NCI-H1930 (cell line): Measurements from ENCODE around the gene AQP10.
"Not testable (repeated sequence)": the region's sequence is repeated elsewhere in the genome, so short reads cannot be mapped to it uniquely, and the experiment has no call there.

Experiments used
- DNase-seq, 2 experiments: peaks; one replicate each; lab custom pipeline; 2025; lab: John Stamatoyannopoulos, UW

Gene AQP10

DNA sequence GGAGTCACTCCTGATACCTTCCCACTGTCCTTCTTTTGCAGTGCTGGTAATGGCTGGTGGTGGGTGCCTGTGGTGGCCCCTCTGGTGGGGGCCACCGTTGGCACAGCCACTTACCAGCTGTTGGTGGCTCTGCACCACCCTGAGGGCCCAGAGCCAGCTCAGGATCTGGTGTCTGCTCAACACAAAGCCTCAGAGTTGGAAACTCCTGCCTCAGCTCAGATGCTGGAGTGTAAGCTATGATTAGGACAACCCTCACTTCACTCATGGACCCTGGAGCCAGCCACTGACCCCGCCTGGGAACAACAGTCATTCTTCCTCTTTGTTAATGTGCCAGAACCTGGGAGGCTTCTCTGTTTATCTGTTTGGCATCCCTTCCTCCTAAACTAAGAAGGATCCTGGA is 3.3 kb downstream of the AQP10 start:
- DNase-seq = no peak

DNA sequence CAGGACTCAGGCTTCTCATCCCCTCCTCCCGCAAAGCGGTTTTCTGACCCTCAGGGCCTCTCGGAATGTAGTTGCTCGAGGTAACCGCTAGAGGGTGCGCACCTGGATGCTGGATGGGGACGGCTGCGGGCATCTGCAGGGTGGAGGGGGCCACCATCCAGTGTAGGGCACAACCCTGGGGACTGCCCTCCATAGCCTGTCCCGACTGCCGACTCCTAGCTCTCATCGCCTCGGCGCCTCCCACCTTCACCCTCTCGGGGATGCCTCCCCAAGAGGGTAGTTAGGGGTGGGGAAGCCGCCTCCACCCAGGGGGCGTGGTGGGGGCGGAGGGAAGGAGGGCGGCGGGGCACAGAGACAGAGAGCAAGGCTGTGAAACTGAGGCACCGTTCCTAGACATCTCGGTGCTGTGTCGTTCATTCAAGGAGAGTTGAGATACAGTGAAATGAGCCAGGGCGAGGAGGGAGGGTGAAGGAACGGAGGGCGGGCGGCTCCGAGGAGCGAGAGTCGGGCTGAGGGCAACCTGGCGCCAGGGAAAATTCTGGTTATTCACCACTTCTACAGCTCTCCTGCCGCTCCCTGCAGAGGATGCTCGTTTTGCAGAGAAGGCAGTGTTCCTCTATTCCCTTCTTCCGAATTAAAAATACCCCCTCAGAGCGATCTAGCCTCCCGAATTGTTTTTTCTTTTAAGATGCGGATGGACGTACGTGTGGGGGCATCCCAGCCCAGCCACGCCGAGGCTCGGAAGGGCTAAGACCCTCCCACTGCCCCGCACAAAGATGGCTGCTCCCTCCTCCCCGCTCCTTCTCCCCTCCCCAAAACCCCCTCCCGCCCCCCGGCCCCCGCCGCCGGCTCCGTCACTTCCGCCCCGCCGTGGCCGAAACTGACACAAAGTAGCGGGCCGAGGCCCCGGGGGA is 4.0 kb downstream of the AQP10 start, which contains the start of gene ATP8B2:
ATP8B2 (plus strand) TSS at position 857 of the 914 bp plus-strand sequence. CDS start 2,617 bp downstream, outside the sequence.
- peak; percentile 82 for DNase-seq

GRCh38 chr1:154325583-154326545 is 5.0 kb downstream of the AQP10 start:
- DNase-seq = peak; percentile 47 to 65

- no peak for DNase-seq
Observed at GRCh38 chr1:154326546-154327465, 5.9 kb downstream of the AQP10 start.

DNA sequence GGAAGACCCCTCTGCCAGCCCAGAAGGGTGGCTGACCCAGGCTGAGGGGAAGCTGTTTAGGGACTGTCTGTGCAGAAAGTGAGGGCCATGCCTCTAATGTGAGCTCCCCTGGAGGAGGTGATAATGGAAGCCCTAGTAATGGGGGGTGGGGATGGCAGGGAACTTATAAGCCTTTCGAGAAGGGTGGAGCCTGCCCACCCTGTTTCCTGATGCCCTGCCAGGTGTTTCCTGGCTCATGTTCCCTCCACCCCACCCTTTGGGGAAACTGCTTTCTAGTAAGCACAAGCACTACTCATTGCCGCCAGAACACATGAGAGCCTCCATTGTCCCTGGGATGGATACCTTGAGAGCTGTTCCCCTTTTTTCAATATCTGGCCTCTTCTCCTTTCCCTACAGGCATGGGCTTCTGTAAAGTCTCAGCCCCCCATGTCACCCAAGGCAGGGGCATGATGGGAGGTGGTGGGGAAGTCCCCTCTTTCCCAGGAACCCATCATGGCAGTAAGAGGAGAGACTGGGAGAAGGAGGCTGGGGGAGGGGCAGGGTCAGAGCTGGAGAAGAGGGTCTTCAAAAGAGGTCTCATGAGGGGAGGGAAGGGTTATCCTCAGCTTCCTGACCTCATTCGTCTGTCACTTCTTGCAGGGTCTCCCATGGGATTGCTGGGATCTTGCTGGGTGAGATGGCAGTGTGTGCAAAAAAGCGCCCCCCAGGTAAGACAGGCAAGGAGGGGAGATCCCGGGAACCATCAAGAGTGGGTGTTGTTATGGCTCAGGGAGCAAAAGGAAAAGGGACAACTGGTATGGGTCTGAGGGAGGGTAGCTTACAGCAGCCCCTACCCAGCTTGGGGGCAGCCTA is 6.8 kb downstream of the AQP10 start:
- DNase-seq = no peak

- peak; percentile 46 to 47 for DNase-seq
Observed at GRCh38 chr1:154328318-154329151, 7.6 kb downstream of the AQP10 start.

DNA sequence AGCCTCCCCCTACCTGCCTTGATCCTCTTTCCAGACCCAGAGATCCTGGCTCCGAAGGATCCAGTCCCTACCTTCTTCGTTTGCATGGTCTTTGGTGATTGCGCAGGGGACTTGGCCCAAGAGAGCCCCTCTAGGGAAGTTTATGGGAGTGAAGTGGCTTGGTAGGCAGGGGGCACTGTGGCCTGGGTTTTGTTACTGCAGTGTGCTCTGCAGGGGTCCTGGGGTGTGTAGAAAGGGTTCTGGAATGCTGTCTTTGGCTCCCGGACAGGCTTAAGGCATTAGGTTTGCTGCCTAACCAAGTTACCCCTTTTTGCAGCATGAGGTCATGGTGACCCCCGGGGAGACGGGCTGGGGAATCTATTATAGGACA is 8.2 kb downstream of the AQP10 start:
- DNase-seq = no peak

- DNase-seq = no peak
Observed at GRCh38 chr1:154329551-154330131, 8.7 kb downstream of the AQP10 start.

DNA sequence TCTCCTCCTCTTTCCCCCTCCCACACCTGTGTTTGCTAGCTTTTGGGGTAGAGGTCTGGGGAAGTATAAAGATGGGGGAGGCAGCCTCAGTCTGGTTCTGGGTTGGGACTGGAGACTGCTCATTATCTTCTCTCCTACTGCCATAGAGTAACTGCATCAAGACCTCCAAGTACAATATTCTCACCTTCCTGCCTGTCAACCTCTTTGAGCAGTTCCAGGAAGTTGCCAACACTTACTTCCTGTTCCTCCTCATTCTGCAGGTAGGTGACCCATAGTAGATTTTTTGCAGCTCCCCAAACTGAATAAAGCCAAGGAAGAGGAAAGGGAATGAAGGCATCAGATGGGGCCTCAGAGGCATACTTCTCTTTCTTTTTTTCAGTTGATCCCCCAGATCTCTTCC is 9.8 kb downstream of the AQP10 start:
- DNase-seq = no peak

GRCh38 chr1:154334079-154335024 is 13.5 kb downstream of the AQP10 start:
- DNase-seq = no peak

GRCh38 chr1:154335025-154335714 is 14.3 kb downstream of the AQP10 start:
- peak; percentile 50 to 70 for DNase-seq

DNA sequence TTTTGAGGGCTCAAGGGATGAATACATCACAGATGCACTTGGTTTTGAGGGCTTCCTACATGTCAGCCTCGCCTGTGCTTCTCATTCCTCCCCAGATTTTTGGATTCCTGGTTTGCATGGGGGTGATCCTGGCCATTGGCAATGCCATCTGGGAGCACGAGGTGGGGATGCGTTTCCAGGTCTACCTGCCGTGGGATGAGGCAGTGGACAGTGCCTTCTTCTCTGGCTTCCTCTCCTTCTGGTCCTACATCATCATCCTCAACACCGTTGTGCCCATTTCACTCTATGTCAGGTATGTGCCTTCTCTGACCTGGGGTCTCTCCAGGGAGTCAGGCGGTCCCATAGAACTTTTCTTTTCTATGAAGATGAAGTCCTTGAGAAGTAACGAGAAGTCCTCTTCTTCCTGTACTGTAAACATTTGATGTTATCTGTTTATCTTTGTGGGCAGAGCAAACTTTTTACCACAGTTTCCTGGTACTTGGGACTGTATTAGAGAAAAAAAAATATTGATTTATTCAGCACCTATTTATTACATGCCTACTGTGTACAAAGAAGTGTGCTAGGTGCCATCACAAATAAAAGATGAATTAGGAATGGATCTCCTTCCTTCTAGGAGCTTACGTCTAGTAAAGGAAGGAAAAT is 16.5 kb downstream of the AQP10 start:
- DNase-seq = no peak

- no peak for DNase-seq
Observed at GRCh38 chr1:154338875-154339274, 18.0 kb downstream of the AQP10 start.

- not testable (repeated sequence) for DNase-seq
Observed at GRCh38 chr1:154341366-154341765, 20.5 kb downstream of the AQP10 start.

DNA sequence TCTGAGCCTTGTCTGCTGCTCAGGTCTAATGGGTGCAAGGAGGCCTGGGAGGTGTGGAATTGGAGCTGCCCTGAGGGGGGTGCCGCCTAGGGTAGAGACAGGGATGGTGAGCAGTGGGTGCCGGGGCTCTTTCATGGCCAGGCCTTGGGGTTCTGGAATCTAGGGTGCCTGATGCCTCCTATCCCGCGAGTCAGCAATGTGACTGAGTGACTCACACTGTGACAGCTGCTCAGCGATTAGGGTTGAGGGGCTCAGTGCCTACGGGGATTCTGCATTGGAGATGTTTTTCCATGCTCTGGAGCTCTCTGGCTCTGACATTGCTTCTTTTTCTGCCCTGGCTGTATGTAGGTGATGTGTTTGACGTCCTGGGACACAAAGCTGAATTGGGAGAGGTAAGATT is 21.2 kb downstream of the AQP10 start:
- no peak for DNase-seq

- no peak for DNase-seq
Observed at GRCh38 chr1:154342836-154343472, 22.1 kb downstream of the AQP10 start.
